Lower leg skin (tissue), 4 donors: Measurements from ENCODE around the gene ENDOU. TPM values are rescaled to one million over a fixed set of nuclear protein-coding genes. Genes with fewer than 3 reads are reported as not detected.

ENCODE experiments used
- DNase-seq, 2 donors: peaks; one replicate each; pipeline ENCODE4 v3.0.0-alpha.2; 2019; ENCODE audit warnings: low spot score in 2 of 2
- H3K4me3 ChIP-seq: fragments of 200-600 bp; sonication (generic); 2 replicates; pipeline ENCODE4 v1.5.1; 2017; ENCODE audit warnings: mild to moderate bottlenecking, low read depth; ENCODE audit not compliant: poor library complexity, severe bottlenecking
- POLR2A ChIP-seq, 2 donors: fragments of 450-650 bp; IDR thresholded peaks; one replicate each; pipeline ENCODE4 v1.6.1; 2016 to 2017; ENCODE audit warnings: antibody characterized with exemption in 2 of 2, mild to moderate bottlenecking in 1 of 2, moderate library complexity in 1 of 2
- WGBS, 2 donors: methylation state at CpG; one replicate each; pipeline ENCODE4 v1.1.5; 2018; 5-methylcytosine and 5-hydroxymethylcytosine counted together
- intact Hi-C: fragments of 100-400 bp; cut with DNase I; formaldehyde crosslinking; loops from one replicate; pipeline ENCODE4 v1.15.0; 2023; ENCODE audit warnings: low total_unique reads
- total RNA-seq, 4 donors: library from RNA; depleted of rRNA; stranded (reverse); fragments of >200 nt; gene quantifications; one replicate each; pipeline ENCODE4 v1.1.0, GENCODE V29; 2016
- TF ChIP-seq, protein P1 (sequence below), 3 donors: fragments of 450-650 bp; IDR thresholded peaks; one replicate each; pipeline ENCODE4 v1.5.1; 2016; ENCODE audit warnings: antibody characterized with exemption in 3 of 3, mild to moderate bottlenecking in 3 of 3, moderate library complexity in 2 of 3

The ENDOU gene
- total RNA-seq, 4 donors from 2014 or later, result 6.4 to 30.5 (median 17.8) TPM

DNA sequence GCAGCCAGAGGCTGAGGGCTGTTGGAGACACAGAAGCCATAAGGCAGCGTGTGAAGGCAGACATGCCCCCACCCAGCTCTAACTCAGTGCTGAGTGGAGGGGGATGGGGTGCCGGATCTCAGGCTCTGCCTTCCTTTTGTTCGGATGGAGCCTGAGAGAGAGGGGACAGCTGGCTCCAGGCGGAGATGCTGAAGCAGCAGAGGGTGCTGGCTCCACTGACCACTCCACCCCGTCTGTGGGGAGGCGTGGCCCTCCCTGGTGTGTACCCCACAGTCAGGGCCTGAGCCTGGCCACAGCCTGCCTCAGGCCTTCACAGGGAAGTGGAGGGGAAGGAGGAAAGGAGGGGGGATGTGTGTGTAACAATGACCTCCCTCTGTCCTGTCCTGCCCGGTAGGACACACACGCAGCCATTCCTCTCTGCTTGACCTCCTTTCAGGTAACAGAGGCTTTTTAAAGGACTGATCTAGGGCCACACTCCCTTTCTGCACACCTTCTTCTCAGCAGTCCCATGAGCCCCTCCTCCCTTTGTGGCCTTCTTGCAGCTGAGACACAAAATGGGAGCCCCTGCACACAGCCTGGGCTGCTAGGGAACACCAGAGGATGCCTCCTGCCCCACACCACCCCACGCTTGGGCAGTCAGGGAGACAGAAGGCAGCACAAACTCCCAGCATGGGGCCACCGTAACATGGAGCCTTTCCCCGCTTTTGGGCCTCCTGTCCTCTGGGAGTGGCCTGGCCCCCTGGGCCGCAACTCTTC, 9.6 kb upstream of the ENDOU start:
- no peak overlapping the region for H3K4me3 ChIP-seq
- 65 to 75% methylated on average over 9 to 11 of the region's 12 CpGs for WGBS, 2 donors
- intact Hi-C loops, result no loop called here
- DNase-seq, result no peak
- no peak for TF ChIP-seq POLR2A (IDR thresholded peaks at IDR 0.05)
- TF ChIP-seq, protein P1, sequence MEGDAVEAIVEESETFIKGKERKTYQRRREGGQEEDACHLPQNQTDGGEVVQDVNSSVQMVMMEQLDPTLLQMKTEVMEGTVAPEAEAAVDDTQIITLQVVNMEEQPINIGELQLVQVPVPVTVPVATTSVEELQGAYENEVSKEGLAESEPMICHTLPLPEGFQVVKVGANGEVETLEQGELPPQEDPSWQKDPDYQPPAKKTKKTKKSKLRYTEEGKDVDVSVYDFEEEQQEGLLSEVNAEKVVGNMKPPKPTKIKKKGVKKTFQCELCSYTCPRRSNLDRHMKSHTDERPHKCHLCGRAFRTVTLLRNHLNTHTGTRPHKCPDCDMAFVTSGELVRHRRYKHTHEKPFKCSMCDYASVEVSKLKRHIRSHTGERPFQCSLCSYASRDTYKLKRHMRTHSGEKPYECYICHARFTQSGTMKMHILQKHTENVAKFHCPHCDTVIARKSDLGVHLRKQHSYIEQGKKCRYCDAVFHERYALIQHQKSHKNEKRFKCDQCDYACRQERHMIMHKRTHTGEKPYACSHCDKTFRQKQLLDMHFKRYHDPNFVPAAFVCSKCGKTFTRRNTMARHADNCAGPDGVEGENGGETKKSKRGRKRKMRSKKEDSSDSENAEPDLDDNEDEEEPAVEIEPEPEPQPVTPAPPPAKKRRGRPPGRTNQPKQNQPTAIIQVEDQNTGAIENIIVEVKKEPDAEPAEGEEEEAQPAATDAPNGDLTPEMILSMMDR (IDR thresholded peaks at IDR 0.05), result no peak

DNA sequence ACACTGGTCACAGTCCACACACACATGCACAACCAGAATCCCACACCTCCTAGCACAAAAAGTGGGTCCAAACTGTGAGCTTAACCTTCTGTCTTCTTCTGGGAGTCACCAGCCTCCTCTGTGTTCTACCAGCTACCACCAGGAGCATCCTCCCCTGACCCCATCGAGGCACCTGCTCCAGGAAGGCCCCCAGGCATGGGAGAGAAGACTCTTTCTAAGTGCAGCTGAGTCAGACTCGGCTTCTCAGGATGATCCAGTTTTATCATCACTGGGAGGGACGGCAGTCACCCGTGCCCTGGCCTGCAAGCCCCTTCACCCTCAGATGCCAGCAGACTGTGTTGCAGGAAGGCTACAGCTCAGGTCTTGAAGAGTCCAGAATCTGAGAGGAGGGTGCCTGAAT, 7.9 kb upstream of the ENDOU start:
- no peak for DNase-seq
- no peak for TF ChIP-seq POLR2A (IDR thresholded peaks at IDR 0.05)
- TF ChIP-seq, protein P1 (IDR thresholded peaks at IDR 0.05), result no peak
- intact Hi-C loops, result no loop called here
- no peak overlapping the region for H3K4me3 ChIP-seq
- WGBS, 2 donors, result 38 to 66% methylated on average over 4 of the region's 4 CpGs

DNA sequence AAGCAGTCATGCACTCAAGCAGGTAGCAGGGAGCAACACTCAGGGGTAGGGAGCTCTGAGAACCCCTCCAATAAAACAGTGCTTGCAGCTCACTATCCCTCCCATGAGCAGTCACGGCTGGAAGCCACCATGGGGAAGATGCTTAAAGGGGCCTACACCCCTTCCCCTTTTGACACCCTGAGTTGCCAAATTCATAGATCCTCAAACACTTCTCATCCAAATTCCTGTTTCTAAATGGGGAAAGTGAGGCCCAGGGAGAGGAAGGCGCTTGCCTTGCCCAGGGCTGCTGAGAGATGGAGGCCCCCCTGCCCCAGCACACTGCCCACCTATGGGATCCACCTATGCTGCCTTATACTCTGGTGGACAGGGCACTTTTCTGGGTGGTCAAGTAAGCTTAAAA, 7.2 kb upstream of the ENDOU start:
- no peak overlapping the region for H3K4me3 ChIP-seq
- WGBS, 2 donors, result 78 to 87% methylated on average over 2 of the region's 2 CpGs
- no peak for DNase-seq
- no peak for TF ChIP-seq POLR2A (IDR thresholded peaks at IDR 0.05)
- TF ChIP-seq, protein P1 (IDR thresholded peaks at IDR 0.05), result no peak
- intact Hi-C loops, result no loop called here

DNA sequence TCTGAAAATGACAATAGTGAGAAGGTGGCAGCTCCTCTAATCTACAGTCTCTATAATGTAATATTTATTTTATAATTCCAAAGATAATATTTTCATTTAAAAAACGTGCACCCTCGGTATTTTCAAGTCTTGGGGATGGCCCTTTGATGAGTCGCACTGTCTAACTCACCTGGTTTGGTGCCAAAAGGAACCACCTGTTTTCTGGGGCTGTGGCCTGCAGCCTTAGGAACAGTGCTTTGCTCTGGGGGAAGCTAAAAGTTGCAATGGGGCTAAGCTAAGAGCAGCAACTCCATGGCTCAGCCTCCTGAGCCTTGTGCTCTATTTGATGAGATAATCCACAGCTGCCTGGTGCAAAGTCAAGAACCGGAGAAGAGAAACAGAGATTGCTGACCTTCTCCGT, 6.4 kb upstream of the ENDOU start:
- WGBS, 2 donors, result 57 to 61% methylated on average over 5 of the region's 5 CpGs
- no peak overlapping the region for H3K4me3 ChIP-seq
- TF ChIP-seq POLR2A (IDR thresholded peaks at IDR 0.05), result no peak
- TF ChIP-seq, protein P1 (IDR thresholded peaks at IDR 0.05), result no peak
- no peak for DNase-seq
- intact Hi-C loops, result no loop called here

DNA sequence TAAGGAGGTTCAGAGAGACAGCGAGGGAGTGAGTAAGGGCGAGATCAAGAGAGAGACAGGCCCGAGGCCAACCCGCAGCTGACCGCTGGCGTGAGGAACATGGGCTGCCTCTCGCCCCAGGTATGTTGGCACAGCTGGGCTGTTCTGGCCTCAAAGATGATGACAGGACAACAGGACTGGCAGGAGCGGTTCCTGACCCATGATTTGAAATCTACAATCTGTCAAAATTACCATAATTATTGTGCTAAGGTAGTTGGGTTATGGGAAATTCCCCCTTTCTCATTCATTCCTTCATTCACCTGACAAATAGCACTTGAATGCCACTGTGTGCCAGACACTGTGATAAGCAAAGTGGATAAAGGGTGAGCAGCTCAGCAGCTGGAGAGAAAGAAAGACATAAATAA, 5.1 kb upstream of the ENDOU start:
- intact Hi-C loops, result no loop called here
- TF ChIP-seq, protein P1 (IDR thresholded peaks at IDR 0.05), result no peak
- no peak for TF ChIP-seq POLR2A (IDR thresholded peaks at IDR 0.05)
- DNase-seq, result no peak

DNA sequence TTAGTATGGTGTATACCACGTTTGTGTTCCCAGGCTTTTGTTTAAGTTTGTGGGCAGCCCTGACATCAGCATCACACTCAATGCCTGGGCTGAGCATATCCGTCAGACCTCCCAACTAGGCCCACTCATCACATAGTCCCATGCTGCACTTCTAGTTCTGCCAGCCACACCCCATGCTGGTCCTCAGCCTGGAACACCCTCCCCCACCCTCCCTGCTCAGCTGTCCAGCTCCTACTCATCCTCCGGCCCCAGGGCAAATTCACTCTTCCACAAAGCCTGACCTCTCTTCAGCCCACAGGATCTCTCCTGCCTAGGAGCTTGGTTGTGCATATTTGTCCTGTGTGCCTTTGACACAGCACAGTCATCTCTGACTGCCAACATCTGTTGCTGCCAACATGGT, 3.9 kb upstream of the ENDOU start:
- TF ChIP-seq POLR2A (IDR thresholded peaks at IDR 0.05), result no peak
- TF ChIP-seq, protein P1 (IDR thresholded peaks at IDR 0.05), result no peak
- H3K4me3 ChIP-seq, result no peak overlapping the region
- 47 to 51% methylated on average over 3 of the region's 3 CpGs for WGBS, 2 donors
- no peak for DNase-seq
- intact Hi-C loops, result no loop called here

More for the DNA sequence above, 5.1 kb upstream of the ENDOU start:
- 61 to 63% methylated on average over 8 of the region's 8 CpGs for WGBS, 2 donors
- H3K4me3 ChIP-seq, result no peak overlapping the region
